MG63 (cell line): ENCODE data around the gene INPP4B. TPM values are rescaled to one million over a fixed set of nuclear protein-coding genes. Genes with fewer than 3 reads are reported as not detected.

Source experiments
- DNase-seq: peaks from one replicate; pipeline ENCODE4 v3.0.0-alpha.2; 2020
- H3K27me3 ChIP-seq: fragments of 250-450 bp; sonication (Bioruptor Pico); 2 replicates; pipeline ENCODE4 v1.5.1; 2020; ENCODE audit warnings: mild to moderate bottlenecking, moderate library complexity
- H3K36me3 ChIP-seq: fragments of 250-450 bp; sonication (Bioruptor Pico); 2 replicates; pipeline ENCODE4 v1.5.1; 2020; ENCODE audit warnings: mild to moderate bottlenecking, moderate library complexity
- H3K4me3 ChIP-seq: fragments of 250-450 bp; sonication (Bioruptor Pico); 2 replicates; pipeline ENCODE4 v1.5.1; 2020; ENCODE audit warnings: mild to moderate bottlenecking, moderate library complexity
- H3K9me3 ChIP-seq: fragments of 250-450 bp; sonication (Bioruptor Pico); 2 replicates; pipeline ENCODE4 v1.5.1; 2020; ENCODE audit warnings: mild to moderate bottlenecking, moderate library complexity
- total RNA-seq: library from RNA; depleted of rRNA; stranded (reverse); fragments of >200 nt; shearing (Covaris generic); gene quantifications from 2 replicates; pipeline ENCODE4 v1.2.3, GENCODE V29; 2014; ENCODE audit warnings: low replicate concordance

The INPP4B gene
- total RNA-seq, 1 experiment from 2014 or later, result 4.0 TPM

DNA sequence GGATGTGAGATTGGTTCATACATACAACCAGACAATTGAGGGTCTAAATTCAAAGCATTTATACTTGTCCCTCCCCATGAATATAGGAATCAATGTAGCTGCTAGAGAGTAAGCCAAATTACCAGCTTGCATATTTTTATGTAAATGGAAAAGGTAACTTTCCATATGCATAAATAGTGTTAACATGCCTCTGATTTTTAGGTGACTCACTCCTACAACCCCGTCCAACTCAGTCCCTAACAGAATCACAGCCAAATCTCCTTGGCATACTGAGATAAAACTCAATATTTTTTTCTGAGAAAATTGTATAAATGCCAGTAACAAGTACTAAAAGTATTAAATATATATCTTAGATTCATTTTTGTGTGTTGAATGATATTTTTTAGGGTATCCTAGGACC, 67.2 kb downstream of the INPP4B start:
- no peaks in the 10 kb centered on the region for H3K36me3 ChIP-seq
- peak; percentile 16 for DNase-seq
- H3K27me3 ChIP-seq, result no peaks in the 10 kb centered on the region
- H3K9me3 ChIP-seq, result no peaks in the 10 kb centered on the region
- no peak overlapping the region for H3K4me3 ChIP-seq

DNA sequence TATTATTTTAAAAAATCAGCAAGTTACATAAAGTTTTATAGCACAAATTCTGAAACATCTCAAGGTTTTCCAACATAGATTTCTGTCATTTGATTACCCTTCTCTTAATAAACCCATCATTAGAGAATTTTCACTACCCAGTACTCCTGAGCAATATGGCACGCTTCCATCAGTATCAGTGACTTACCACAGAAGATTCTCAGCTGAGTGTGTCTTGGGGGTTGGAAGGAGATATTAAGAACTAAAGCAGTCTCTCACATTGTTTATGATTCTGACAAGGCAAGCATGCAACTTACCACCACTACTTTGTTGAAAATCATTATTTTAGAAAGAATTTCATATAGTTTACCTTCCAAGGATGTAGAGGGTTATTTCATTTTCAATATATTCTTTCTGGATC, 67.7 kb downstream of the INPP4B start:
- no peak overlapping the region for H3K4me3 ChIP-seq
- no peaks in the 10 kb centered on the region for H3K27me3 ChIP-seq
- no peaks in the 10 kb centered on the region for H3K9me3 ChIP-seq
- no peaks in the 10 kb centered on the region for H3K36me3 ChIP-seq
- no peak for DNase-seq

DNA sequence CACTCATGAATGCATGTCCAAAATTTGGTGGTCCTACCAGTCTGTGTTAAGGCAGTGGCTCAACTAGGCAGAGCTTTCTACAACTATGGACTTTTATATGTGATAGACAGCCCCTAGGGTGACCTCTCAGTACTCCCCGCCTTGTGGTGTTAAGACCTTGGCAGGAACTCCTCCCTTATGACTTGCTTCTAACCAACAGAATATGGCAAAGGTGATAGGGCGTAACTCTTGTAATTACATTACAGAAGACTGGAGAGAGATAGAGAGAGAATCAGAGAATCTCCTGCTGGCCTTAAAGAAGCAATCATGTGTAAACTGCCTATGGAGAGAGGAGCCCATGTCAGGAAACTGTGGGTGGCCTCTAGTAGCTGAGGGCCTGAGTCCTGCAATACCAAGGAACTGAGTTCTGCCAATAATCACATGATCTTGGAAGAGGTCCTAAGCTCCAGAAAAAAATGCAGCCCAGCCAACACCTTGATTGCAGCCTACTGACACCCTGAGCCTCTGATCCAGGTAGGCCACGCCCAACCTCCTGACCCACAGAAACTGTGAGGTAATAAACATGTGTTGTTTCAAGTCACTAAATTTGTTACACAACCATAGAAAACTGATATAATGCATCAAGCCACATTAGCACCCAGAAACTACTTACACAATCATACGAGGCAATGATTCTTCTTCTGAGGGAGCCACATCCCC, 68.9 kb downstream of the INPP4B start:
- Histone ChIP-seq H3K27me3 (no peaks in the 10 kb centered on the region), H3K4me3 (no peak overlapping the region), H3K9me3 (no peaks in the 10 kb centered on the region), H3K36me3 (no peaks in the 10 kb centered on the region)
- DNase-seq, result no peak

DNA sequence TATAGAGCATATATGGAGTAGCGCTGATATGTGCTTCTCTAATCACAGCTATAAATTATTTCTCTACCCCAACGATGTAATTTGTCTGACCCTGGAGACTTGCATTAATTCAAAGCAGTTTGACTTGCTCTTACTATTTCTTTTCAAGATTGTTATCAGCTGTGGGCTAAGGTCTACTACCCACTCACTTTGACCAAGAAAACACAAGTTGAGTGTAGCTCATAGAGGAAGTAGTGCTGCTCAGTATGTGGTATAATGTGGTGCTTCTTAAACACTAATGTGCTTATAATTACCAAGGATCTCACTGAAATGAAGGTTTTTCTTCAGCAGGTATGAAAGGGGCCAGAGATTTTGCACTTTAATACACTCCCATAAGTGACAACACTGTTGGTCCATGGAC, 70.1 kb downstream of the INPP4B start:
- no peak for DNase-seq
- no peaks in the 10 kb centered on the region for H3K36me3 ChIP-seq
- no peaks in the 10 kb centered on the region for H3K27me3 ChIP-seq

DNA sequence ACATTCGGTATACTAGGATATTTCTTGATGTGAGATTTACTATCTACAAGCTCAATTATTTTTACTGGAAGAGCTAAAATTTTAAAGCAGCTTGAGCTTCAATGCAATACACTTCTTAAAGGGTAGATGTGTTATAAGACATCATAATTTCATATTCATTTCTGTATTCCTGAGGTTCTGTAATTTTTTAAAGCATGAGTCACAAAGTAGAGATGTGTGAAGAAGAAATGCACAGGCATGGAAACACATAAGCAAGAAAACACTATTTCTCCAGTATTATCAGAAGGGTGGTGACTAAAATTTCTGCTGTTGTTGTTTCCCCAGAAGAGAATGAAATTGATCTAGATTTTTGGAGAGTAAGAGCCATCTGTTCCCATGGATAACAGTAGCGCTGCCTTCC, 72.6 kb downstream of the INPP4B start:
- Histone ChIP-seq H3K4me3 (no peak overlapping the region), H3K9me3 (no peaks in the 10 kb centered on the region), H3K27me3 (no peaks in the 10 kb centered on the region), H3K36me3 (no peaks in the 10 kb centered on the region)
- DNase-seq, result no peak

More for the DNA sequence above, 70.1 kb downstream of the INPP4B start:
- Histone ChIP-seq H3K4me3 (no peak overlapping the region), H3K9me3 (no peaks in the 10 kb centered on the region)

DNA sequence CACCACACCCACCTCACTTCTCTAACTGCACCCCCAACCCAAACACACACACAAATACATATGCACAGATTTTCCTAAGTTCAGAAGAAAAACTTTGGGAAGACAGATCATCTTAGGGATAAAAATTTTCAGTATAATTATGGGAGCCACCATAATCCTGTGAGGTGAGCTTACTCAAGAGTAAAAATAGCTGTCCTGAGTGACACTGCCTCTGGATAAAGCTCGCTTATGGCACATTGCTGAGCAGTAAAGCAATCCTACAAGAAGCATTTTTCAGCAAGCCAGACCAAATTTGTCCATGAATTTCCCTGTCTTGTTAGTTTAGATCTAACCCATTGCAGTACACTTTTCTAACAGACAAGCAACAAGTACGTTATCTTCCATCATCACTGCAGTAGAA, 83.8 kb downstream of the INPP4B start:
- H3K27me3 ChIP-seq, result no peaks in the 10 kb centered on the region
- no peaks in the 10 kb centered on the region for H3K9me3 ChIP-seq
- no peaks in the 10 kb centered on the region for H3K36me3 ChIP-seq
- H3K4me3 ChIP-seq, result no peak overlapping the region
- no peak for DNase-seq

DNA sequence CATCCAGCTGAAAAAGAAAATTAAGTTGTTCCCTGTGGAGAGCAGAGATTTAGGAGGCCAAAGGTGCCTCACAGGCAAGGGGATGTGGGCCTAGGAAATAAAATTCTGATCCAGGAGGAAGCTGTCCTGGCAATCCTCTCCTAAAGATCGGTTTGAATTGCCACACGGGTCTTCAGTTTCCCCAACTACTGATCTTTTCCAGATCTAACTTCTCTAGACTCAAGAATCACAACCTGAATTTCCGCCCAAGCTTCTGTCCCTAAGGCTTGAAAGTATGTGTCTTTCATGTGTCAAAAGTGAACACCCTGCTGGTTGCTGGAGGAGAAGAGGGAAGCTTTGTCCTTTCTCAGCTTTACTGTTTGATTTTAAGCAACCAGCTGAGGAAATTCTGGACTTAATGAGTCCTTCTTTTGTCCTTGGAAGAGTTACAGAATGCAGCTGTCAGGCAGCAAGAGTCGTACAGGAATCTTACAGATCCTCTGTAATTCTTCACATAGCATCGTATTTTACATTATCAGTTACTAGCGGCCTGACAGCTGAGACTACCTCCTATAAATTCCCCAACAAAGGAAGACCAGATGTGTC, 93.8 kb downstream of the INPP4B start:
- no peaks in the 10 kb centered on the region for H3K9me3 ChIP-seq
- DNase-seq, result no peak
- H3K27me3 ChIP-seq, result no peaks in the 10 kb centered on the region
- H3K4me3 ChIP-seq, result no peak overlapping the region
- H3K36me3 ChIP-seq, result no peaks in the 10 kb centered on the region

DNA sequence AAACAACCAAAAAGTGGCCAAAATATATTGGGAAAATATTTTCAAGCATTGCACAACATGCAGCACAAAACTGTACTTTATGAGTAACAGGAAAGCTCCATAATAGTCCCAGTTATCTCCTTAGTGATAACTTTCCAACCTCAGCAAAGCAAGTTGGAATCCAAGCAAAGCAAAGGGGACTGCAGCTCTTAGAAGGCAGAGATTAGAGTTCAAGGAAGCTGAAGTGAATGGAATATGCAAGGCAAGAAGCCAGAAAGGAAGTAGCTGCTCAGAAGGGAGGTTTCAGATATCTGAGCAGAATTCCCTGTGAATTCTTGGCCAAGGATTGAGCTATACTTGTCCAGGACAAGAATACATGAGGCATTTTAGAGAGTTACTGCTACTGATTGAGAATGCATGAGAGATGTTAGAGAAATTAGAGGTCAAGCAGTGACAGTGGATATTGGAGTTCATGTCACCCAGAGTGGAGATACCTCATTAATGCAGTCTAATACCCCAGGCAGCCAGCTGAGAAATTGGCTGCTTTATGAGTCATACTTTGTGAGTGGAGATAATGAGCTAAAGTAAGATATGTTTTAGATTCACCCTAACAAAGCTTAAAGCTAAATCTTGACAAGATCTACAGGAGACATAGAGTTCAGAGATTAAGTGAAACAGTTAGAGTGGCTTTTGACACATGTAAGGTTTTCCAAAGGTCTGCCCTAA, 102.8 kb downstream of the INPP4B start:
- H3K27me3 ChIP-seq, result no peaks in the 10 kb centered on the region
- H3K36me3 ChIP-seq, result no peaks in the 10 kb centered on the region
- DNase-seq, result no peak

DNA sequence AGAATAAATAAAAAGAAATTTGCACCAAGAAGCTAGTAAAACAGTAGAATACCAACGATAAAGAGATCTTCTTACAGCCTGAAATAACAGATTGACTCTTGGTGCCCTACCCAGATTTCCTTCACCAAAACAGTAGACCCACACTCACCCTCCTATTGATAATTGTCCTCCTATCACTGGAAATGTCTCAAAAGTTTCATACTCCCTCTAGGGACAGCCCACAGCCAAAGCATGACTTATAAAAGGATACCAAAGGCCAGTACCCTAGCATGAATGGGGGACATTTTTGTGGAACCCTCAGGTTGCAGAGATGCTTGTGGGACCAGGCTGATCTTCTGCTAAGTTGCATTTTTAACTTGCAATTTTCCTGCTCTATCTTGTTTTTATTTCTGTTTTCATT, 104.1 kb downstream of the INPP4B start:
- Histone ChIP-seq H3K36me3 (no peaks in the 10 kb centered on the region), H3K9me3 (no peaks in the 10 kb centered on the region), H3K4me3 (no peak overlapping the region), H3K27me3 (no peaks in the 10 kb centered on the region)
- DNase-seq, result no peak

More for the DNA sequence above, 102.8 kb downstream of the INPP4B start:
- no peaks in the 10 kb centered on the region for H3K9me3 ChIP-seq
- H3K4me3 ChIP-seq, result no peak overlapping the region

DNA sequence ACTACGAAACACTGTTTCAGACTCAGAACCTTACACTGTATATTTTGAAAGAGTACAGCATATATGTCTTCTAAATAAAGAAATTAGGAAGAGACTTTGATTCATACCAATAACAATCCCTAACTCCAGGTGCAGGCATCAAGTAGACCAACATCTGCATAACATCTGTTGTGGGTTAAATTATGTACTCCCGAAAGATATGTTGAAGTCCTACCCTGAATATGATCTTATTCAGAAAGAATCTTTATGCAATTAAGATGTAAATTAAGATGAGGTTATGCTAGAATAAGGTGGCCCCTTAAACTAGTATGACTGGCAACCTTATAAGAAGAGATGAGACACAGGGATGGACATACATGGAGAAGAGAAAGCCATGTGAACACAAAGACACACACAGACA, 117.9 kb downstream of the INPP4B start:
- Histone ChIP-seq H3K9me3 (no peaks in the 10 kb centered on the region), H3K4me3 (no peak overlapping the region), H3K36me3 (no peaks in the 10 kb centered on the region), H3K27me3 (no peaks in the 10 kb centered on the region)
- DNase-seq, result no peak

DNA sequence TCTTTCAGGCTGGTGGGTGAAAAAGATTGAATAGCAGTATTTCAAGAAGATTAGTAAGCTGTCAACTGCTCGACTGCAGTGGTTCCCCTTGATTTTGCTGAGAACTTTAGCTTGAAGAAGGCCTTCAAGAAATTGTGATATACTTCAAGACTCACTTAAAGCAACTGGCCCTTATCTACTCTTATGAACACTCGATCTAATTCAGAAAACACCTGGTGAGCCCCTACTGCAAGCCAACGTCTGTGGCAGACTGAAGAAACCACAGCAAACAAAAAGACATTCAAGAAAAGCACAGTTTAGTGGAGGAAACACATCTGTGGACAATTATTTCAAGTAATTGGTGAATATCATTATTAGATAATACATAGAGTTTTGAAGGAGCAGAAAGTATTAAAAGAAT, 119.0 kb downstream of the INPP4B start:
- no peaks in the 10 kb centered on the region for H3K9me3 ChIP-seq
- H3K27me3 ChIP-seq, result no peaks in the 10 kb centered on the region
- no peak overlapping the region for H3K4me3 ChIP-seq
- no peak for DNase-seq
- H3K36me3 ChIP-seq, result no peaks in the 10 kb centered on the region

DNA sequence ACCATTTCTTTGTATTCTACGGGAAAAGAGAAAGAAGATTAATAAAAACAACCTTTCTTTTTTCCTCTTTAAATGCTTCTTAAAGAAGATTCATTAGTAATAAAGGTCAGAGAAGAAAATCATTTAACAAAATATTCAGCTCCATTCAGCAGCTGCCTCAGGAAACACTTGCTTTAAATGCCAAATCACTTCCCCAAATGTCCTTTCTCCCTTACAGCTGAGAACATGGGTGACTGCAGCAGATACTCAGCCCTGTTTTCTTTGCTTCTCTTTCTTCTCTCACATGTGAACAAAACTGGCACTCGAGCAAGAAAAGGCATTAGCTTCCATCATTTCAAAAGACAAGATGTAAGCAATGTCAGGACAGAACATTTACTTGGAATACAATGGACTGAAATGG, 120.2 kb downstream of the INPP4B start:
- no peaks in the 10 kb centered on the region for H3K9me3 ChIP-seq
- DNase-seq, result no peak
- H3K4me3 ChIP-seq, result no peak overlapping the region
- H3K27me3 ChIP-seq, result no peaks in the 10 kb centered on the region
- no peaks in the 10 kb centered on the region for H3K36me3 ChIP-seq

DNA sequence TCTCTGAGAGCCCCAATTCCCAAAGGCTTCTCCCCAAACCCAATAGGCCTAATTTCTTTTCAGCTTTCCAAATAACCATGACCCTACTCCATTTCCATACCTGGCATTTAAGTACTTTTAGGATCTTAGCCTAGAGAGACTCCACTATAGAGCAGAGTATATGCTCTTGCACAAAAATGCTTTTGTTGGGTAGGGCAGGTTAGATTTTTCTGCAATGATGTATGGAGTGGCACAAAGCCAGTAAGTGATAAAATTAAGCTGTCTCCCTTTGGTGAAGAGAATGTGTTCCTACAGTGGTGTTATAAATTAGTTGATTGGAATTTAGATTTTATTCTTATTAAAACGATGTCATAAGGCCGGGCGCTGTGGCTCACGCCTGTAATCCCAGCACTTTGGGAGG, 124.9 kb downstream of the INPP4B start:
- no peak for DNase-seq
- H3K36me3 ChIP-seq, result no peaks in the 10 kb centered on the region
- no peak overlapping the region for H3K4me3 ChIP-seq
- no peaks in the 10 kb centered on the region for H3K27me3 ChIP-seq
- H3K9me3 ChIP-seq, result no peaks in the 10 kb centered on the region

DNA sequence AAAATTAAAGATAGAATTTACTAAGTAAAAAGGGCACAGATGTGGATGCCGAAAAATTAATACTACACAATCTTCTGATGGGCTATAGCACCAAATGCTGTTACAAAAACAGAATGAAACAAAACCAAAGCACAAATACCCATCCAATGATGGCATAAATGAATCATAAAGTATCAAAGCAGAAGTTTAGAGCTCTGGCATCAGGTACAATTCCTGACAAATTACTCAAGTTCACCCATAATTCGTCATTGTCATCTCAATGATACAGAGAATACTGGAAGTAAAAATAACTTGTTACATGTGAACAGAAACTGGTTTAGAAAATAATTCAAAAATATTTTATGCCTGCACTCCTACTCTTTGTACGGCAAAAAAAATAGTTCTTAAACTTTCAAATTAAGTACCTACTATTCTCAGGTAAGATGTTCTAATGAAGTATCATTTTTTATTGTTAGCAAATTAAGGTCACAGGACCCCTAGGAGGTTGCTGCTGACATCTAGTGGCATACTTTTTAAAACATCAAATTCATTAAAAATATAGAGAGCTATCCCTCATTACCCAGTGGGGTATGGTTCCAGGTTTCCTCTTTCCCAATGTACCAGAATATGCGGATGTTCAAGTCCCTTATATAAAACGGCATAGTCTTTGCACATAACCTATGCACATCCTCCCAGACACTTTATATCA, 126.1 kb downstream of the INPP4B start:
- H3K4me3 ChIP-seq, result no peak overlapping the region
- DNase-seq, result no peak
- H3K9me3 ChIP-seq, result no peaks in the 10 kb centered on the region
- no peaks in the 10 kb centered on the region for H3K36me3 ChIP-seq
- H3K27me3 ChIP-seq, result no peaks in the 10 kb centered on the region

DNA sequence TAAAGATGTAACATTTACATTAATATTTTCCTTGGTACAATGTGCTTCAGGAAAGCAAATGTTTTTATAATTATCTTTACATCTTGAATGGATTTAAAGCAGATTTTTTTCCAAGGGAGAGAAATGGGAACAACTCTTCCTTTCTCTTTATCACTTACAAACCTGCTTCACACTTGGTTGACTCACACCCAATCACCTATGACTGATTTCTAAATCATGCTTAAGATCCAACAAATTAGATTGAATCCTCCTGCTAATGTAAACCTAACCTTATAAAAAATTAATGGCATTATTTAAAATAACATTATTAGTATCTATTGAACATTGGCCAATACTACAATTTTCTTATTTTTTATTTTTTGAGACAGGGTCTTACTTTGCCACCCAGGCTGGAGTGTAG, 127.1 kb downstream of the INPP4B start:
- Histone ChIP-seq H3K4me3 (no peak overlapping the region), H3K27me3 (no peaks in the 10 kb centered on the region), H3K9me3 (no peaks in the 10 kb centered on the region), H3K36me3 (no peaks in the 10 kb centered on the region)
- DNase-seq, result no peak

DNA sequence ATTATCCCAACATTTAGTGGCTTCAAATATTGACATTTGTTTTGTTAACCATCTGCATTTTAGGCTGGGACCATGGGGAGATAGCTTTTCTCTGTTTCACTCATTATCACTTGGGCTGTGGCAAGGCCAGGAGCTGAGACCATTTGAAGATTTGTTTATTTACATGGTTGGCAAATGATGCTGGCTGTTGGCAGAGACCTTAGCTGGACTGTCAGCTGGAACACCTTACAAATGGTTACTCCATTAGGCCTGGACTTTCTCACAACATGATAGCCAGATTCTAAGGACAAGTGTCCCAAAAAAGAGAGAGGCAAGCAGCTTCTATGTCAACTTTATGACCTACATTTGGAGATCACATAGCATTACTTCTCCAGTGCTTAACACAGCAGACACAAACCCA, 130.4 kb downstream of the INPP4B start:
- Histone ChIP-seq H3K9me3 (no peaks in the 10 kb centered on the region), H3K27me3 (no peaks in the 10 kb centered on the region), H3K36me3 (no peaks in the 10 kb centered on the region), H3K4me3 (no peak overlapping the region)
- no peak for DNase-seq

DNA sequence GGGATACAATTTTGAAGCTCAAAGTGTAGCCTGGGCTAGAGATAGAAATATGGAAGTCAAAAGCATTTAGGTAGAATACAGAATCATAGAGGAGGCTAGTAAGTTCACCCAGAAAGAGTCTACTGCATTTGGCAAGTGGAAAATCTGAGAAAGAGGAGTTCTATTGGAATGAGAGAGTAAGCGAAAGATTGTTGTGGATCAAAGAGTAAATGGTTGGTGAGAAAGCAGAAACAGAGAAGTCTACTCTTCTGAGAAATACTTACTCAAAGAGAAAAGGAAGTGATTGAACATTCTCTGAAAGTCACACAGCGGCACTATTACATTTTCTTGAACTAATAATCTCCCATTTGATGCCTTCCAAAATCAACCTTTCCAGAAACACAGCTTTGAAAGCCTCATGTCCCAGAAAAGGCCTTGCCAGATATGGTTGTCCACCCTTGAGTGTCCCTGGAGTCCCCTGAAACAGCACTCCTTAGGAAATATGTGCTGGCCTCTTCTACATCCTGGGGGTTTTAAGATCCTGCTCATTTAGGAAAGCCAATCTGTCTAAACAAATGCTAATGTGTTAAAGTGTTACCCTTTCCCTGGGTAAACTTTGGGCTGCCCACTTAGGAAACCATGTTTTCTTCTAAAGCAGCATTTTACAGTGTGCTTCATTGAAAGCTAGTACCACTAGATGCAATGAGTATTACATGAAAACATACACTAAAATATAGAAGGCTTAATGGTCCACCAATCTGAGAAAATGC, 132.6 kb downstream of the INPP4B start:
- DNase-seq, result no peak
- Histone ChIP-seq H3K4me3 (no peak overlapping the region), H3K27me3 (no peaks in the 10 kb centered on the region), H3K36me3 (no peaks in the 10 kb centered on the region), H3K9me3 (no peaks in the 10 kb centered on the region)
